ENCODE measurements around the gene NME1.
A peak's percentile ranks its signal among the peaks of the same experiment; 100 is the strongest.

The NME1 gene

DNA sequence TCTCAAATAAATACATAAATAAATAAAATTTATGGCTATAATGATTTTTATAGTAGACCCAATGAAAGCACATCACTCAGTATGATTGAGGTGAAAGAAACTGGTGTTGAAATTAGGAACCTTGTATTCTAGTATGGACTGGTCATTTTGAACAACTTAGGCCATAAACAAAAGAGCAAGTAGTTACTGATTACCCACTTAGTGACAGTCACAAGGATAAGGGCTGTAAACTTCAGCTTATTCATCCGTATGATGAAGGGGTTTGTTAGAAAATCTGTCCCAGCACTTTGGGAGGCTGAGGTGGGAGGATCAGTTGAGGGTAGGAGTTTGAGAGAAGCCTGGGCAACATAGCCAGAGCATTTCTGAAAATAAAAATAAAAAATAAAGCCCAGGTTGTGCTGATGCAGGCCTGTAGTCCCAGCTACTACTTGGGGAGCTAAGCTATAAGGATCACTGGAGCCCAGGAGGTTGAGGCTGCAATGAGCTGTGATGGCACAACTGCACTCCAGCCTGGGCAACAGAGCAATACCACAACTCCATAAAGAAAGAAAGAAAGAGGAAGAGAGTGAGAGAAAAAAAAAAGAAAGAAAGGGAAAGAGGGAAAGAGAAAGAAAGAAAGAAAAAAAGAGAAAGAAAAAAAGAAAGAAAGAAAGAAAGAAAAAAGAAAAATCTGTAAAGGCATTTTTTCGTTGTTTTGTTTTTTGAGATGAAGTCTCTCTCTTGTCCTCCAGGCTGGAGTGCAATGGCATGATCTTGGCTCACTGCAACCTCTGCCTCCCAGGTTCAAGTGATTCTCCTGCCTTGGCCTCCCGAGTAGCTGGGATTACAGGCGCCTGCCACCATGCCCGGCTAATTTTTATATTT, 28.5 kb upstream of the NME1 start:
- Mint-ChIP-seq H3K4me1 (peaks cover 18% of the 10 kb centered on the region), H3K36me3 (ENCODE audit: low read depth) (no peaks in the 10 kb centered on the region), H3K27ac (peak overlapping the region in 2 of 3 experiments; percentile 76 to 91), H3K27me3 (ENCODE audit: low read depth) (peaks cover 4% of the 10 kb centered on the region), H3K9me3 (no peaks in the 10 kb centered on the region), H3K4me3 (no peak overlapping the region)
- TF ChIP-seq CTCF (IDR thresholded peaks at IDR 0.05; ENCODE audit: unreplicated experiment in 3 of 3) = no peak

DNA sequence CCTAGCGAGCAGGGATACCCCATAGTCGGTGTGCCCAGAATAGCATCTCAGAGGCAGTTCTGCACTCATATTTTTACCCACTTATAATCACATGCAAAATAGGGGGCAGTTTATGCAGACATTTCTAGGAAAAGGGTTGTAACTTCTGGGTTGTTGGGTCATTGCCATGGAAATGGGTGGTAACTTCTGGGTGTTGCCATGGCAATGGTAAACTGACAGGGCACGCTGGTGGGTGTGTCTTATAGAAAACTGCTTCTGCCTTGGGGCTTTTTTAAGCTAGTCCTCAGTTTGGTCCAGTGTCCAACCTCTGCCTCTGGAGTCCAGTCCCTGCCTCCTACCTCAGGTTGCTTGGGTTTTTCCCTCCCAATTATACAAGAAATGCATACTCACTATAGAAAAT, 25.3 kb upstream of the NME1 start:
- no peak overlapping the region for H3K4me3 Mint-ChIP-seq
- no peaks in the 10 kb centered on the region for H3K4me1 Mint-ChIP-seq
- H3K9me3 Mint-ChIP-seq = no peaks in the 10 kb centered on the region
- no peaks in the 10 kb centered on the region for H3K36me3 Mint-ChIP-seq (ENCODE audit: low read depth)
- peaks cover 6% of the 10 kb centered on the region for H3K27me3 Mint-ChIP-seq (ENCODE audit: low read depth)
- no peak for TF ChIP-seq CTCF (IDR thresholded peaks at IDR 0.05; ENCODE audit: unreplicated experiment in 3 of 3)
- peak overlapping the region in 1 of 3 experiments; percentile 42 for H3K27ac Mint-ChIP-seq

DNA sequence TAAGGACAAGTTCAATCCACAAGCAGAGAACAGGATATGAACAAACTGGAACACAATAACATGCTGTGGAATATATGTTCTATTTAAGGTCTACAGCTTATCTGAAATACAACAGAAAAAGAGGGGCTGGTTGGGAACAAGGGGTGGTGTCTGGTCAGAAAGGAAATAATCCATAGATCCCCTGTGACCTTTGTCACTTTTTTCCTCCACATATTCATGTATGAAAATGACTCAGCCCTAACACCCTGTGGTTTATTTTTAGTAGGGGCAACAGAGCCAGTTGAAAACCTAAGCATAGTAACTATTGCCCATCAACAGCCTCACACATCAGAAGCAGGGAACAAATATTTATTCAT, 20.4 kb upstream of the NME1 start:
- Mint-ChIP-seq H3K4me3 (no peak overlapping the region), H3K27ac (peak overlapping the region in 2 of 3 experiments; percentile 11 to 73), H3K36me3 (ENCODE audit: low read depth) (no peaks in the 10 kb centered on the region), H3K4me1 (no peaks in the 10 kb centered on the region), H3K9me3 (no peaks in the 10 kb centered on the region), H3K27me3 (ENCODE audit: low read depth) (peaks cover 6% of the 10 kb centered on the region)
- no peak for TF ChIP-seq CTCF (IDR thresholded peaks at IDR 0.05; ENCODE audit: unreplicated experiment in 3 of 3)

- no peak overlapping the region for H3K4me3 Mint-ChIP-seq
- peak overlapping the region in 1 of 3 experiments; percentile 73 for H3K27ac Mint-ChIP-seq
- peaks cover 6% of the 10 kb centered on the region for H3K27me3 Mint-ChIP-seq (ENCODE audit: low read depth)
- no peaks in the 10 kb centered on the region for H3K36me3 Mint-ChIP-seq (ENCODE audit: low read depth)
- no peaks in the 10 kb centered on the region for H3K4me1 Mint-ChIP-seq
- TF ChIP-seq CTCF (IDR thresholded peaks at IDR 0.05; ENCODE audit: unreplicated experiment in 3 of 3) = no peak
- no peaks in the 10 kb centered on the region for H3K9me3 Mint-ChIP-seq
Measured at GRCh38 chr17:51133365-51133764, 20.0 kb upstream of the NME1 start.

DNA sequence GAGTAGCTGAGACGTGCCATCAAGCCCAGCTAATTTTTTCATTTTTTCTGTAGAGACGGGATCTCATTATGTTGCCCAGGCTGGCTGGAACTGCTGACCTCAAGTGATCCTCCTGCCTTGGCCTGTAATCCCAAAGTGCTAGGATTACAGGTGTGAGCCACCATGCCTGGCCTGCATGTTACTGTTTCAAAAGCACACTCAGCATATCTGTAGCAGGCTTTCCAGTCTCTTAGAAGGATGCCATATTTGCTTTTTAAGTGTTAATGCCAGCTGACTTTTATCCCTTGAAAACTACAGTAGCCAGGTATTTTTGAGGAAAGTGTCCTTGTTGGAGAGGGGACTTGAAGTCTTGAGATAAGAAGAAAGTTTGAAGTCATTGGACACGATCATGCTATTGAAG, 17.4 kb upstream of the NME1 start:
- no peaks in the 10 kb centered on the region for H3K27me3 Mint-ChIP-seq (ENCODE audit: low read depth)
- no peaks in the 10 kb centered on the region for H3K36me3 Mint-ChIP-seq (ENCODE audit: low read depth)
- no peaks in the 10 kb centered on the region for H3K4me1 Mint-ChIP-seq
- no peak overlapping the region for H3K4me3 Mint-ChIP-seq
- TF ChIP-seq CTCF (IDR thresholded peaks at IDR 0.05; ENCODE audit: unreplicated experiment in 3 of 3) = no peak
- H3K9me3 Mint-ChIP-seq = no peaks in the 10 kb centered on the region
- no peak overlapping the region for H3K27ac Mint-ChIP-seq

- peaks cover 9% of the 10 kb centered on the region for H3K4me1 Mint-ChIP-seq
- no peak for TF ChIP-seq CTCF (IDR thresholded peaks at IDR 0.05; ENCODE audit: unreplicated experiment in 3 of 3)
- H3K27me3 Mint-ChIP-seq (ENCODE audit: low read depth) = no peaks in the 10 kb centered on the region
- no peak overlapping the region for H3K4me3 Mint-ChIP-seq
- no peaks in the 10 kb centered on the region for H3K9me3 Mint-ChIP-seq
- no peak overlapping the region for H3K27ac Mint-ChIP-seq
- H3K36me3 Mint-ChIP-seq (ENCODE audit: low read depth) = no peaks in the 10 kb centered on the region
Measured at GRCh38 chr17:51142597-51142996, 10.8 kb upstream of the NME1 start.

Data from nephron (organoid).